Mammary epithelial cell (primary cell): ENCODE results near the gene FAXDC2.
"Not testable (repeated sequence)": the region's sequence is repeated elsewhere in the genome, so short reads cannot be mapped to it uniquely, and the experiment has no call there.

Experiments
- EZH2 ChIP-seq: IDR thresholded peaks from 2 replicates; pipeline ENCODE4 v1.6.1; 2012; ENCODE audit warnings: low read length, inconsistent platforms, borderline replicate concordance
- TF ChIP-seq, protein P1 (sequence below), 2 donors: IDR thresholded peaks in 1 of 2; conservative IDR thresholded peaks in 1 of 2; 2 replicates each; pipeline ENCODE4 v1.5.1; 2011 to 2012; ENCODE audit warnings: inconsistent platforms in 2 of 2, low read length in 2 of 2, mild to moderate bottlenecking in 2 of 2, control low read depth in 1 of 2, low read depth in 1 of 2; ENCODE audit not compliant: insufficient read depth in 1 of 2; ENCODE audit errors: extremely low read depth in 1 of 2

DNA sequence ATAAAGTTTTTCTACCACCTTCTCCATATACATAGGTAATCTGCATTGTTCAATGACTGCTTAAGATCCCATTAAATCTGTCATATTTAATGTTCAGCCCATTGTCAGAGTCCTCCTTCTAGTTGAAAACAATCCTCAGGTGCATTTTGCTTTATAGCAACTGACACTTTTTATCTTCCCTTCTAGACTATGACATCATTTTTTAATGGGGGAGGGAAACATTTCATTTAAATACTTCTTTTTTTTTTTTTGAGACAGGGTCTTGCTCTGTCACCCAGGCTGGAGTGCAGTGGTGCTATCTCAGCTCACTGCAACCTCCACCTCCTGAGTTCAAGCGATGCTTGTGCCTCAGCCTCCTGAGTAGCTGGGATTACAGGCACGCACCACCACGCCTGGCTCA lies 17.6 kb downstream of the FAXDC2 start:
- TF ChIP-seq, protein P1, sequence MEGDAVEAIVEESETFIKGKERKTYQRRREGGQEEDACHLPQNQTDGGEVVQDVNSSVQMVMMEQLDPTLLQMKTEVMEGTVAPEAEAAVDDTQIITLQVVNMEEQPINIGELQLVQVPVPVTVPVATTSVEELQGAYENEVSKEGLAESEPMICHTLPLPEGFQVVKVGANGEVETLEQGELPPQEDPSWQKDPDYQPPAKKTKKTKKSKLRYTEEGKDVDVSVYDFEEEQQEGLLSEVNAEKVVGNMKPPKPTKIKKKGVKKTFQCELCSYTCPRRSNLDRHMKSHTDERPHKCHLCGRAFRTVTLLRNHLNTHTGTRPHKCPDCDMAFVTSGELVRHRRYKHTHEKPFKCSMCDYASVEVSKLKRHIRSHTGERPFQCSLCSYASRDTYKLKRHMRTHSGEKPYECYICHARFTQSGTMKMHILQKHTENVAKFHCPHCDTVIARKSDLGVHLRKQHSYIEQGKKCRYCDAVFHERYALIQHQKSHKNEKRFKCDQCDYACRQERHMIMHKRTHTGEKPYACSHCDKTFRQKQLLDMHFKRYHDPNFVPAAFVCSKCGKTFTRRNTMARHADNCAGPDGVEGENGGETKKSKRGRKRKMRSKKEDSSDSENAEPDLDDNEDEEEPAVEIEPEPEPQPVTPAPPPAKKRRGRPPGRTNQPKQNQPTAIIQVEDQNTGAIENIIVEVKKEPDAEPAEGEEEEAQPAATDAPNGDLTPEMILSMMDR (conservative IDR thresholded peaks at IDR 0.05 in 1 of 2, IDR thresholded peaks at IDR 0.05 in 1 of 2; ENCODE audit: extremely low read depth in 1 of 2, insufficient read depth in 1 of 2, low read depth in 1 of 2, low read length in 2 of 2), result not testable (repeated sequence)
- not testable (repeated sequence) for TF ChIP-seq EZH2
